Measurements from ENCODE around the gene ARL6. TPM values are rescaled to one million over a fixed set of nuclear protein-coding genes. Genes with fewer than 3 reads are reported as not detected.

The ARL6 gene
- total RNA-seq, 1 donor from 2014 or later: 6.2 TPM

DNA sequence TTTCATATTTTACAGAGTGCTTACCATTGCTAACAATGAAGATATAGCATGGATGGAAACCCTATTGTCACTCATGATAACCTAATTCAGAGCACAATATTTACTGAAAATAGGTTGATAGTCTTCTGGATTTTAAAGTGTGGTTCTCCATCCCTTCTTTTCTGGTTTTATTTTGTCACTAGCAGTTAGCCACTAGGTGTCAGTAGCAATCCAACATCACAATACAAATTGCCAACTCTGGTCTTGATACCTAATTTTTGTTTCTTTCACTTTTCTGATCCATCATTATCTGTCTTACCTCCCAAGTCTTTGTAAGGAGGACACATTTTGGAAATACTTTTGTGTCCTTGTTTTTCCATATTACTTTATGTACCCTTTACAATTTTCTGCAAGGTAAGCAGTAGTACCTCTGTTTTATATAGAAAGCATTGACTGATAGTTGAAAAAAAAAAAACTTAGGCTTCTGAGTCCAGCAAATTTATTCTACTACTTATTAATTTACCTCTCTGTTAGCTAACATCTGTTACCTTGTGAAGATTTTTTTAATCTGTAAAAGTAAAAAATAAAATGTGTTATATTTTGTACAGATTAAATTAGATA, 29.0 kb downstream of the ARL6 start:
- Mint-ChIP-seq H3K36me3 (ENCODE audit: low read depth) (no peaks in the 10 kb centered on the region), H3K9me3 (no peaks in the 10 kb centered on the region), H3K4me3 (no peak overlapping the region), H3K4me1 (ENCODE audit: low read depth) (no peaks in the 10 kb centered on the region), H3K27me3 (ENCODE audit: insufficient read depth) (no peaks in the 10 kb centered on the region), H3K27ac (no peak overlapping the region)
- intact Hi-C loops (cut with micrococcal nuclease): loop anchor here (1.0 to 10.0 kb wide), 7 partner anchors 28 to 1021 kb away; no protein-coding TSS in a partner anchor
- DNase-seq (ENCODE audit: low spot score): peak; percentile 6

DNA sequence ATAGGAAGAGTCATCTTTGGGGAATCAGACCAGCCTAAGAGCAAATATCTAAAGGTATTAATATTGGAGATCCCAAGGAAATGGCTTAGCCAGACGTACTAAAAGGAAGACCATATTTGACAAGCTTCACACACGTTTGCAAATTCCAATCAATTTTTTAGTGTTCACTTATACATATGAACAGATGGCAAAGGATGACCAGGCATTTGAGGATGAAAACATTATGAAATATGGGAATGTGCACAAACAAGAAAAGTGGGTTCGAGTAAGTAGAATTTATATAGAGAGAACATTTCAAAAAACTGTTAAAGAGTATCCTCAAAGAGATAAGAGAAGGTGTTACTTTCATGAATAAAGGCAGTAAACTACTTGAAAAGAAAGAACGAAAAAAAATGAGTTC, 31.4 kb downstream of the ARL6 start:
- Mint-ChIP-seq H3K4me1 (ENCODE audit: low read depth) (no peaks in the 10 kb centered on the region), H3K9me3 (no peaks in the 10 kb centered on the region), H3K27ac (no peak overlapping the region), H3K36me3 (ENCODE audit: low read depth) (no peaks in the 10 kb centered on the region), H3K27me3 (ENCODE audit: insufficient read depth) (no peaks in the 10 kb centered on the region), H3K4me3 (no peak overlapping the region)
- intact Hi-C loops (cut with micrococcal nuclease): loop anchor here (10.0 kb wide), 2 partner anchors 529 to 1019 kb away; no protein-coding TSS in a partner anchor
- no peak for DNase-seq (ENCODE audit: low spot score)

DNA sequence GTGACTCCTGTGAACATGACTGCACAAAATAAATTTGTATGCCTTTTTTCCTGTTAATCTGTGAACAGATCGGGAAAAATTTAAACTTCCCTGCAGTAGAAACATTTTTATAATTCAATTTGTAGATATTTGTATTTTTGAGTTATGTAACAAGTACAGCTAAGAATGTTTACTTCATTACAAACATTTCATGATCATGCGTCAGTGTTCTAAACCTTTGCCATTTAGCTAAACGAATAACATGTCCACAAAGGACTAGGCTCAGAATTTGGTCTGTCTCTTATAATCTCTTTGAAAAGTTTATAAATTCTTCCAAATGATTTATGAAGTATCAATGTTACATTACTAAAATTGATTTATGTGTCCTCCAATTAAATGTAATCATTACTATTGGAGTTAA, 39.9 kb downstream of the ARL6 start:
- Mint-ChIP-seq H3K9me3 (no peaks in the 10 kb centered on the region), H3K36me3 (ENCODE audit: low read depth) (no peaks in the 10 kb centered on the region), H3K4me3 (no peak overlapping the region), H3K27ac (no peak overlapping the region), H3K27me3 (ENCODE audit: insufficient read depth) (peaks cover 14% of the 10 kb centered on the region), H3K4me1 (ENCODE audit: low read depth) (no peaks in the 10 kb centered on the region)
- intact Hi-C loops (cut with micrococcal nuclease): no loop called here
- DNase-seq (ENCODE audit: low spot score): no peak

DNA sequence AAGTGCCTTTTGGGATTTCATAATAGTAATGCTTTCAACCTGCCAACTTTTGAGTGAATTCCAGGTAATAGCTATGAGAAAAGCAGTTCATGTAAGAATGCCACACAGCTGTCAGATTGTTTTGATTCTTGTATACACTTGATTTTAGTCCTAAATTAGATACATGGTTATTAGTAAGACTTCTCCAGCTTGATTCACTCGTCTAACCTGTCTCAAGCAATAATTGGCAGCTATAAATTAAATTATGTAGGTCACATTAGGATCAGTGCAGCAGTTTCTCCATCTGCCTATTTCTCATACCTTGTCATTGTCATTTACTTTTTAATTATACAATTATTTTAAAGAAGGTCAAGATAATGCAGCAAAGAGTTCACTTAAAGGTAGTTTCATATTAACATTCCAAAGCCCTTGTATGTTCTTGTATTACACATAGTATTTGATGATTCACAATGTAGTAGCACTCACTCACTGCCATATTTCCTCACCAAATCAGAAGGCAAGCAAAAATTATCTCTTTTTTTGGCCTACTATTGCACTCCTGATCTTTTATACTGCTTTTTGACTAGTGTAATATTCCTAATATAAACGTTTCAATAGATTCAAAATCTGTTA, 46.3 kb downstream of the ARL6 start:
- Mint-ChIP-seq H3K27me3 (ENCODE audit: insufficient read depth) (peaks cover 17% of the 10 kb centered on the region), H3K9me3 (no peaks in the 10 kb centered on the region), H3K27ac (no peak overlapping the region), H3K4me1 (ENCODE audit: low read depth) (peaks cover 17% of the 10 kb centered on the region), H3K4me3 (no peak overlapping the region), H3K36me3 (ENCODE audit: low read depth) (no peaks in the 10 kb centered on the region)
- intact Hi-C loops (cut with micrococcal nuclease): no loop called here
- no peak for DNase-seq (ENCODE audit: low spot score)

DNA sequence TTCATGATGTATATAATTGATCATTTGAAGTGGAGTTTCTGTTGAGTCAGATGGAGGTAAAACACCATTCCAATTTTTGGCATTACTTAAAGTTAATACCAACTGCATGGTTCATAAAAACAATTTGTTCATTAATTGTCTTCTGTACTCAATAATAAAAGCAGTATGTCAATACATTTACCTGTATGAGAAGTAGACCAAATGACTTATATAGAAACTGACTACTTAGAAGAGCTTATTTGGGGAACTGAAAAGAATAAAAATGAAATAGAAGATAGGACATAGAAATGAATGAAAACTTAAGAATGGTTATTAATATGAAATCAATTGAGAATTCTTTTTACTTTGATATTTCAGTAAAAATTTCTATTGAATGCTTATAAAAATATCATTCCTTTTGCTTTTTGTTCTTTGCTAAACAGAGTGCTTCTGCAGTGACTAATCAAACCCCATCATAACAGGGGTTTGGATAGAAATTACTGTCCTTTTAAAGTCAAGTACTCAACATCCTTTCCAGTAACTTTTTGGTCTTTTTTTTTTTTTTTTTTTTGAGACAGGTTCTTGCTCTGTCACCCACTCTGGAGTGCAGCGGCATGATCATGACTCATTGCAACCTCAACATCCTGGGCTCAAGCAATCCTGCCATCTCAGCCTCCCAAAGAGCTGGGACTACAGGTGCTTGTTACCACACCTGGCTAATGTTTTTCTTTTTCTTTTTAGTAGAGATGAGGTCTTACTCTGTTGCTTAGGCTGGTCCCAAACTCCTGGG, 50.8 kb downstream of the ARL6 start:
- Mint-ChIP-seq H3K9me3 (no peaks in the 10 kb centered on the region), H3K27ac (peak overlapping the region; percentile 63), H3K27me3 (ENCODE audit: insufficient read depth) (peaks cover 8% of the 10 kb centered on the region), H3K4me3 (no peak overlapping the region), H3K4me1 (ENCODE audit: low read depth) (peaks cover 21% of the 10 kb centered on the region), H3K36me3 (ENCODE audit: low read depth) (no peaks in the 10 kb centered on the region)
- intact Hi-C loops (cut with micrococcal nuclease): loop anchor here (1.0 kb wide), 1 partner anchor 57 kb away; no protein-coding TSS in a partner anchor
- peak; percentile 43 for DNase-seq (ENCODE audit: low spot score)

DNA sequence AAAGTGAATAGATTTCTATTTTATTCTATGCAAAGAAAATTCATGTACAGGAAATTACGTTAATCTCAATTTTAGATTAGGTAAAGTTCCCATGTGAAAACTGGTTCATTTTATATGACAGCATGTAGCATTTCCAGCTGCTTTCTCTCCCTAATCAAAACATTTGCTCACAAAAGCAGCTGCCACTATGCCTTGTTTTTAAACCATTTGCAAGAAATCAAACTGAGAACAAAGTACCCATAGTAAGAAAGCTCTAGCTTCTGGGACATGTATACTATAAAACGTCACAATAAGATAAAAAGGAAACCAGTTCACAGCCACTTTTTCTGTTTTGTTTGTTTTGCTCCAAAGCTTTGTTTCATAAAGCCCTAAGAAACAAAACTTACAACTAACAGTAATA, 52.3 kb downstream of the ARL6 start:
- Mint-ChIP-seq H3K4me3 (no peak overlapping the region), H3K4me1 (ENCODE audit: low read depth) (peaks cover 32% of the 10 kb centered on the region), H3K36me3 (ENCODE audit: low read depth) (no peaks in the 10 kb centered on the region), H3K27ac (no peak overlapping the region), H3K9me3 (no peaks in the 10 kb centered on the region), H3K27me3 (ENCODE audit: insufficient read depth) (peaks cover 10% of the 10 kb centered on the region)
- intact Hi-C loops (cut with micrococcal nuclease): no loop called here
- DNase-seq (ENCODE audit: low spot score): no peak

DNA sequence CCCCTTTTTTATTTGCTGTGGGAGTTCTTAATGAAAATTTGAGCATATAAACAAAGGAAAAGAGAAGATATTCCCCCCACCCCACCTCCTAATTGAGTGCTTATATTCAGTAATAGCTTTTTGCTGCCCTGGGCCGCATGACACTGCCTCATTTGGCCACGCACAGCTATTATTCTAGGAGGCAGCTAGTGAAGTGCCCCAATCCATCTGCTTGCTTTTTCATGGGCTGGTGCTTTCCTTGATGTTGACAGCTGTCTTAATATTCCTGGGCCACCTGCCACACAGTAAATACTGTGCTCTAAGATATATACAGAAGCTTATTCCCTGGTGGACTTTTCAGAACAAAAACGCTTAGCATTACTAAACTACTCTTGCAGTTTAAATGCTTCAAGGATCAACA, 53.4 kb downstream of the ARL6 start:
- no peaks in the 10 kb centered on the region for H3K9me3 Mint-ChIP-seq
- H3K27ac Mint-ChIP-seq: no peak overlapping the region
- H3K4me1 Mint-ChIP-seq (ENCODE audit: low read depth): peaks cover 39% of the 10 kb centered on the region
- no peak overlapping the region for H3K4me3 Mint-ChIP-seq
- peaks cover 3% of the 10 kb centered on the region for H3K36me3 Mint-ChIP-seq (ENCODE audit: low read depth)
- peaks cover 12% of the 10 kb centered on the region for H3K27me3 Mint-ChIP-seq (ENCODE audit: insufficient read depth)
- intact Hi-C loops (cut with micrococcal nuclease): no loop called here
- no peak for DNase-seq (ENCODE audit: low spot score)

DNA sequence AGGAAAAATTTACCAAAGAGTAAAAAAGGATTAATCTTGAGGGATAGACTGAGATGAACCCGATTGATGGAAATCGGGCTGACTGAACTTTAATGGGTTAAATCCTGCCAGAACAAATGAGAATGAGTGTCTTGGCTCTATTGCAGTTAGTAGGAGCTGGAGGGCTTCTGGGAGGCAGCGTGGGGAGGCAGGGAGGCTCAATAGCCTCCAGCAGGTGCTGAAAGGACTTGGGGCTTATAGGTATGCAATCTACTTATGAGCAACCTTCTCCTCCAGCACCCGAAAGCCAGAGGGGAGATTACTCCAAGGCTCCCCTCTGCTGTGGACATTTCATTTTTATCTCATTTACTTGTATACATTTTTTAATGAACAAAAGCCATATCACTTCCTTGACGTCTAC, 56.2 kb downstream of the ARL6 start:
- DNase-seq (ENCODE audit: low spot score): no peak
- Mint-ChIP-seq H3K36me3 (ENCODE audit: low read depth) (peaks cover 3% of the 10 kb centered on the region), H3K27ac (peak overlapping the region; percentile 36), H3K27me3 (ENCODE audit: insufficient read depth) (peaks cover 34% of the 10 kb centered on the region), H3K4me1 (ENCODE audit: low read depth) (peaks cover 45% of the 10 kb centered on the region), H3K9me3 (no peaks in the 10 kb centered on the region), H3K4me3 (peak overlapping the region; percentile 99)
- intact Hi-C loops (cut with micrococcal nuclease): loop anchor here (1.0 to 10.0 kb wide), 7 partner anchors 27 to 773 kb away; partner anchors contain the start of genes ARL6, CLDND1 and CPOX

DNA sequence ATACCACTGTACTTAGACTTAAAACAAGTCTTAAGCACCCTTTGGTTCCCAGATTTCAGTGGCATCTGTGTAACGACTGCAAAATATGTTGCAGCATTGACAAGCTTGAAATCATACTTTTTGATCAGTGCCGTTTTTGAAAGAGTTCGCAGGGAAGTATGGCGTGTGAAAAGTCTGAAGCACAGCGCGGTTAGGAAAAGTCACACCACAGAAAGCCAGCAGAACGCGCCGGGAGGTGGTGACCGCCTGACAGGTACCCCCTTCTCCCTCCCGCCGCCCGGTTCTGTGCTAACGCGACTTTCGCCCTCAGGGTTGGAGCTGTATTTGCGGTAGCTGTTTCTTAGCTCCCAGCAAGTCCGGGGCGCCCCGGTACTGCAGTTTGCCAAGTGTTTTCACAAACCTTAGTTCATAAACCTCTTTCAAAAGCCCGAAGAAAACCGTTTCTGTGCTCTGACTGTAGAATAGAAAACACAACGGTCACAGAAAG, 56.8 kb downstream of the ARL6 start:
- no peak for DNase-seq (ENCODE audit: low spot score)
- H3K4me3 Mint-ChIP-seq: peak overlapping the region; percentile 99
- H3K4me1 Mint-ChIP-seq (ENCODE audit: low read depth): peaks cover 40% of the 10 kb centered on the region
- H3K27ac Mint-ChIP-seq: peak overlapping the region; percentile 66
- intact Hi-C loops (cut with micrococcal nuclease): loop anchor here (1.0 to 10.0 kb wide), 7 partner anchors 28 to 772 kb away; partner anchors contain the start of genes ARL6, CLDND1 and CPOX
- peaks cover 3% of the 10 kb centered on the region for H3K36me3 Mint-ChIP-seq (ENCODE audit: low read depth)
- no peaks in the 10 kb centered on the region for H3K9me3 Mint-ChIP-seq
- H3K27me3 Mint-ChIP-seq (ENCODE audit: insufficient read depth): peaks cover 34% of the 10 kb centered on the region

DNA sequence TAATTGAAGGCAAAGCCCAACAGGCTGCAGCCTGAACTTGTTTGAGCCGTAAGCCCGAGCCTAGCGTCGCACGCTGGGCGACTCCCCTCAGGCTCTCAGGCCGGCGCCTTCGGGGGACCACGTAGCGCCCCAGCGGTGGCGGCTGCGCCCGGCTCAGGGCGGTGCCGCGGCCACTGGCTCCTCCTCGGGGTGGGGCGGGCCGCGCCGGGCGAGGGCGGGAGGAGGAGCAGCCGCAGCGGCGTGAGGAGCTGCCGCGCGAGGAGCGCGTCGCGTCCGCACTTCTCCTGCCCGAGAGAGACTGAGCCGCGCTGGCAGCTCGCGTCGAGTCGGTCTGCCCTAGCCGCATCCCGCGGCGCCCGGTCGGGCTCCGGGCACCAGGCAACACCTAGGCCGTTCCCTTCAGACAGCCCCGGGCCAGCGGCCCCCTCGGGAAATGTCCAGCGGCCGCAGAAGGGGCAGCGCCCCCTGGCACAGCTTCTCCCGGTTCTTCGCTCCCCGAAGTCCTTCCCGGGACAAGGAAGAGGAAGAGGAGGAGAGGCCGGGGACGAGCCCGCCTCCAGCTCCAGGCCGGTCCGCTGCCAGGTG, 57.3 kb downstream of the ARL6 start, which contains the start of gene CRYBG3:
Gene CRYBG3 (plus strand): TSS at position 238 of the 585 bp plus-strand sequence. CDS start 196 bp downstream, at position 434.
- intact Hi-C loops (cut with micrococcal nuclease): loop anchor here (1.0 to 10.0 kb wide), 8 partner anchors 29 to 771 kb away; partner anchors contain the start of genes ARL6, CLDND1 and CPOX
- Mint-ChIP-seq H3K4me3 (peak within 1 kb of the TSS; percentile 99), H3K4me1 (ENCODE audit: low read depth) (peaks cover 40% of the 10 kb centered on the region), H3K27ac (peak within 1 kb of the TSS; percentile 92), H3K27me3 (ENCODE audit: insufficient read depth) (peaks cover 34% of the 10 kb centered on the region), H3K36me3 (ENCODE audit: low read depth) (peaks cover 3% of the 10 kb centered on the region), H3K9me3 (no peaks in the 10 kb centered on the region)
- peak; percentile 86 for DNase-seq (ENCODE audit: low spot score)

DNA sequence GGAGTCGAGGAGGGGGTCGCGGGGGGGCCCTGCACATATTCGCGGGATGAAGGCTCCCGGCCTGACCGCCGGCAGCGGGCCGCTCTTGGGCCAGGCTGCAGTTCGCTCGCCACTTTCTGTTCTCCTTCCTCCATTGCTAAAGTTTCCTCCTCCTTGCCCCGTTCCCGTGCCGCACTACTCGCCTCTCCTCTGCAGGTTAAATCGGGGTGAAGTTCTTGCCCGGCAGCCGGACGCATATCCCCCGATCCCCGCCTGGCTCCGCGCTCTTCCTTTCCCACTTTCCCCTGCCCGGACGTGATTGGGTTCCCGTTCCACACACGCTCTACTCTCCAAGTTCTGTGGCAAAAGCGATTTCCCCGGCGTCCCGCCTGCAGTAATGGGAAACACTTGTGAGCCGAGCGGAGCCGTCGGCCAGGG, 57.8 kb downstream of the ARL6 start:
- Mint-ChIP-seq H3K4me3 (peak overlapping the region; percentile 99), H3K36me3 (ENCODE audit: low read depth) (peaks cover 3% of the 10 kb centered on the region), H3K4me1 (ENCODE audit: low read depth) (peaks cover 40% of the 10 kb centered on the region), H3K9me3 (no peaks in the 10 kb centered on the region), H3K27me3 (ENCODE audit: insufficient read depth) (peaks cover 34% of the 10 kb centered on the region), H3K27ac (peak overlapping the region; percentile 92)
- intact Hi-C loops (cut with micrococcal nuclease): loop anchor here (1.0 to 10.0 kb wide), 2 partner anchors 149 to 702 kb away; partner anchors contain the start of gene CLDND1
- DNase-seq (ENCODE audit: low spot score): peak; percentile 11
